GM23338 (cell line): ENCODE data around the gene GPR35.
"Not testable (repeated sequence)": the region's sequence is repeated elsewhere in the genome, so short reads cannot be mapped to it uniquely, and the experiment has no call there.

ENCODE experiments used
- CTCF ChIP-seq, 2 experiments: fragments of 200-600 bp in 1 of 2; sonication (generic) in 1 of 2; conservative IDR thresholded peaks; 2 replicates each; pipeline versions ENCODE4 v1.5.1 to v1.6.1; 2016 to 2017; ENCODE audit warnings: antibody characterized with exemption in 2 of 2, low read depth in 2 of 2, mild to moderate bottlenecking in 2 of 2, moderate library complexity in 1 of 2
- EZH2 ChIP-seq: fragments of 200-600 bp; sonication (generic); IDR thresholded peaks from one replicate; pipeline ENCODE4 v1.8.0; 2017; ENCODE audit warnings: antibody characterized with exemption, mild to moderate bottlenecking, low read depth; ENCODE audit not compliant: unreplicated experiment
- EZH2phosphoT487 ChIP-seq: fragments of 200-600 bp; sonication (generic); IDR thresholded peaks from one replicate; pipeline ENCODE4 v1.8.1; 2018; ENCODE audit warnings: antibody characterized with exemption; ENCODE audit not compliant: unreplicated experiment
- JUNB ChIP-seq: IDR thresholded peaks from one replicate; pipeline ENCODE4 v1.6.1; 2016; ENCODE audit warnings: antibody characterized with exemption; ENCODE audit not compliant: unreplicated experiment
- POLR2AphosphoS5 ChIP-seq: IDR thresholded peaks from 2 replicates; pipeline ENCODE4 v1.6.1; 2016; ENCODE audit warnings: antibody characterized with exemption, low read depth
- REST ChIP-seq: IDR thresholded peaks from one replicate; pipeline ENCODE4 v1.6.1; 2018; ENCODE audit warnings: antibody characterized with exemption; ENCODE audit not compliant: unreplicated experiment
- STAT1 ChIP-seq: IDR thresholded peaks from one replicate; pipeline ENCODE4 v1.6.1; 2016; ENCODE audit warnings: antibody characterized with exemption; ENCODE audit not compliant: unreplicated experiment
- ZNF114 ChIP-seq: fragments of 250-450 bp; sonication (Bioruptor Pico); IDR thresholded peaks from 2 replicates; pipeline ENCODE4 v1.5.0; 2020; ENCODE audit warnings: mild to moderate bottlenecking, moderate library complexity

- not testable (repeated sequence) for TF ChIP-seq CTCF (conservative IDR thresholded peaks at IDR 0.05; ENCODE audit: low read depth in 2 of 2); EZH2phosphoT487; REST; EZH2; JUNB; STAT1; POLR2AphosphoS5; ZNF114
These were observed 34.6 kb downstream of the GPR35 start for GRCh38 chr2:240659883-240660282.
